Sciatic nerve (tissue), 2 donors: ENCODE measurements around the gene SPDEF. TPM values are rescaled to one million over a fixed set of nuclear protein-coding genes. Genes with fewer than 3 reads are reported as not detected.
A peak's percentile ranks its signal among the peaks of the same experiment; 100 is the strongest.

Source experiments
- ATAC-seq: fragments of 200-7000 bp; cut with Tn5 transposase; one replicate; pipeline ENCODE4 v1.9.1; 2020; ENCODE audit warnings: mild to moderate bottlenecking, moderate library complexity
- DNase-seq: peaks from one replicate; pipeline ENCODE4 v3.0.0-alpha.2; 2020; ENCODE audit warnings: low spot score
- intact Hi-C: fragments of 100-400 bp; cut with DNase I; formaldehyde crosslinking; loops from one replicate; pipeline ENCODE4 v1.14.2; 2022
- total RNA-seq: library from RNA; stranded (reverse); fragmentation: NEBNext Ultra II Directional; extraction: Animal tissue kit (Norgen Biotek cat#: 25700); gene quantifications from one replicate; pipeline ENCODE4 v1.2.1, GENCODE V29; 2021
- donor health status: DM: no; HTN: no; CAD: no.
- donor health status: DM: no; HTN: no; CAD: no.

The SPDEF gene
- total RNA-seq, 1 donor from 2014 or later, result not detected

DNA sequence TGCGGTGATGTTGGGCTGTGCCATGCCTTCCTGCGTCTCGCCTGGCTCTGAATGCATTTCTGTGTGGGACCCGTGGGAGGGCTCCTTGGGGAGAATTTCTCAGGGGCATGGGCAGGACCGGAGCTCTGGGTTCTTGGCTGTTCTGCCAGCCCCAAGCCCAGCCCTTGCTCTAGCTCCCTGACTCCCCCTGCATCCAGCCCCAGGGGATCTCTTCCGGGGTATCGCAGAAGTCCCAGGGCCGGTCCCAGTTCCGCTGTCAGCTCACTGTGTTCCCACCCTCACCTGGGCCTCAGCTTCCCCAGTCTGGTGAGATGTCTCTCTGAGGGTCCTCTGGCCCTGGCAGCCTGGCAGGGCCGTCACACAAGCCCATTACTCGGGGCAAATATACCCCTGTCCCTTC lies 20.5 kb downstream of the SPDEF start:
- no peak for ATAC-seq
- no peak for DNase-seq
- intact Hi-C loops, result no loop called here

DNA sequence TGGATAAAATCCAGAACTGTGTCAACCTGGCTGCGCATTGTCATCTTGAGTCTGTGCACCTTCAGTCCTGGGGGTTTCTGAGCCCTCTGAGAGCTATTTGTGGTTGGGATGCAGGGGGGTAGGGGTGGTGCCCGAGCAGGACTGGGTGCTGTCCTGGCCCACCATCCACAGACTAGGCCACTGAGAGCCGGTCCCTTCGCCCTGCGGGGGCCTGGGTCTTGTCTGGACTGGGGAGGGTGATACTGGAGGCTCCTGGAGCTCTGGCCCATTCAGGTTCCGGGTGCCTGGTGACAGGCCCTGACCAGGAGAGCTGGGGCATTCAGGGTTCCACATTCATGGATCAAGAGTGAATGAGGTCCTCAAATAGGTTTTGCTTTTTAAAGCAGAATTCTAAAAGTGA lies 20.9 kb downstream of the SPDEF start:
- no peak for ATAC-seq
- intact Hi-C loops, result no loop called here
- no peak for DNase-seq

DNA sequence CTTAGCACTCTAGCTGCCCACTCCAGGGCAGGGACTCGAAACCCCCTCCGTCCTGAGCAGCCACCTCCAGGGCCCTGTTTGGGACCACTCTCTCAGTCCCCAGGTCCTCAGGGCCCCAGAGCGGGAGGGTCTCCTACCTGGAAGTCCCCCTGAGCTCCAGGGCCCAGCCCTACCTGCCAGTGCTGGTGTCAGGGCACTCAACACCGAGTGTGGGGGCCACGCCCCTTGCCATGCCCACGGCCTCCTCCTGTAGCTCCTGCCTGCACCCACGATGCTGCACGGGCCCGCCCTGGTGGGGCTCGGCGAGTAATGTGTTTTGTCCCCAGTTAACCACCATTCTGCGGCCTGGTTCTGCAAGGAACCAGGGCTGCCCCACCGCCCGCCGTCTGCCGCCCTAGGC lies 21.5 kb downstream of the SPDEF start:
- ATAC-seq, result no peak
- no peak for DNase-seq
- intact Hi-C loops, result no loop called here

DNA sequence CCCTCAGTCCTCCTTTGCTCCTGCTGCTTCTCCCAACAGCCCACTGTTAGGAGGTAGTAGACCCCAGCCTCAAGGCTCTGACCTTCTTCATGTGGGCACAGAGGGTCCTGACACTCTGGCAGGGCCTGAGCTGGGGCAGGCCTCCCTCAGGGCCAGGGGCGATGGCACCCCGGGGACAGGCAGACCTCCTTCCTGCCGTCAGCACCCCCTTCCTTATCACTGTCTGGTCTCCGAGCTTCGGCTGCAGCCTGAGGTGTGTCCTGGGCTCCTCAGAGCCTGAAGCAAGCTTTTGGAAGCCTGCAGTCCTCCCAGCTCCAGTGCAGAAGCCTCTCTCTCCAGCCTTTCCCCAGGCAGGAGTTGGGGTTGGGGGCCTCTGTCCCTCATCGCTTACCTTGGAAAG lies 22.0 kb downstream of the SPDEF start:
- no peak for DNase-seq
- intact Hi-C loops, result no loop called here
- ATAC-seq, result no peak

DNA sequence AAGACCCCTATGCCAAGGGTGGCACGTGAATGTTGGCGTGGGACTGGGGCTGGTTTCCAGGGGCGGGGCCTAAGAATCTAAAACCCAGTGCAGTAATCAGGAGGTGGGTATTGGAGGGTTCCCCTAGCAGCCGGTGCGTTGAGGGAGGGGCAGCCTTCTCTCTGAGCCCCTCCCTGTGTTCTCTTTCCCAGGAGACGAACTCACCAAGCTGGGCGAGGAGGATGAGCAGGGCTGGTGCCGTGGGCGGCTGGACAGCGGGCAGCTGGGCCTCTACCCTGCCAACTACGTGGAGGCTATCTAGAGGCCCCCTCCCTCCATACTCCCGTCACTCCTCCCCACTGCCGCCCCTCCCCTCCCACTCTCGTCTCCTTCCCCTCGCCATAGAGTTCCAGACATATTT lies 23.9 kb downstream of the SPDEF start:
- ATAC-seq (no peak), DNase-seq (no peak)
- intact Hi-C loops, result no loop called here

DNA sequence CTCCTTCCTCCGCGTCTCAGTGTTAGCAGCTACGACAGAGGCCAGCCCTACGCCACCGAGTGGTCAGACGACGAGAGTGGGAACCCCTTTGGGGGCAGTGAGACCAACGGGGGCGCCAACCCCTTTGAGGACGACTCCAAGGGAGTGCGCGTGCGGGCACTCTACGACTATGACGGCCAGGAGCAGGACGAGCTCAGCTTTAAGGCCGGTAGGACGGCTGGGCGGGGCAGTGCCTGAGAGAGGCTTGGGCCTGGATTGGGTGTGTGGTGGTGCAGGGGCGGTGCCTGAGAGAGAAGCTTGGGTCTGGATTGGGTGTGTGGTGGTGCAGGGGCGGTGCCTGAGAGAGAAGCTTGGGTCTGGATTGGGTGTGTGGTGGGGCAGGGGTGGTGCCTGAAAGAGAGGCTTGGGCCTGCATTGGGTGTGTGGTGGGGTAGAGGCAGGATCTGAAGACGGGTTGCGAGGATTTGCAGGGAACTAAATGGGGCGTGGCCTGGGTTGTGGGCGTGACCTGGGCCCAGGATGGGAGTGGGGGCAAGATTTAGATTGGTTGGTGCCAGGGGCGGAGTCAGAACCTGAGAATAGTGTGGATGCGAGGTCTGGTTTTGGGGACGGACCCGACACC lies 24.4 kb downstream of the SPDEF start:
- peak; percentile 90 for DNase-seq
- peak; percentile 66 for ATAC-seq
- intact Hi-C loops, result no loop called here

DNA sequence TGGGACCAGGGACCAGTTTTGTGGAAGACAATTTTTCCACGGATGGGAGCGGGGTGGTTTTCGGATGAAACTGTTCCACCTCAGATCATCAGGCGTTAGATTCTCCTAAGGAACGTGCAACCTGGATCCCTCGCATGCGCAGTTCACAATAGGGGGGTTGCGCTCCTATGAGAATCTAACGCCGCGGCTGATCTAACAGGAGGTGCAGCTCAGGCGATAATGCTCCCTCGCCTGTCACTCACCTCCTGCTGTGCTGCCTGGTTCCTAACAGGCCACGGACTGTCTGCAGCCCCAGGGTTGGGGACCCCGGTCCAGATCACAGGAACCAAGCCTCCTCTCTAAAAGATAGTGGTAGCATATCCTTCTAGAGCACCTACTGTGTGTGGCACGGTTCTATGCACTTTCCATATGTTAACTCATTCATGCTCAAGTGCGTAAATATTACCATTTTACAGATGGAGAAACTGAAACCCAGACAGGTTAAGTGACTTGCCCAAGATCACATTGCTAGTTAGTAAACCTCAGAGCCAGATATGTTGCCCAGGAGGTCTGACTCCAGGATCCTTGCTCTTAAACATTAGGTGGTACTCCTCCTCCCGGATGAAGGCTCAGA lies 25.3 kb downstream of the SPDEF start:
- intact Hi-C loops, result no loop called here
- no peak for DNase-seq
- no peak for ATAC-seq

DNA sequence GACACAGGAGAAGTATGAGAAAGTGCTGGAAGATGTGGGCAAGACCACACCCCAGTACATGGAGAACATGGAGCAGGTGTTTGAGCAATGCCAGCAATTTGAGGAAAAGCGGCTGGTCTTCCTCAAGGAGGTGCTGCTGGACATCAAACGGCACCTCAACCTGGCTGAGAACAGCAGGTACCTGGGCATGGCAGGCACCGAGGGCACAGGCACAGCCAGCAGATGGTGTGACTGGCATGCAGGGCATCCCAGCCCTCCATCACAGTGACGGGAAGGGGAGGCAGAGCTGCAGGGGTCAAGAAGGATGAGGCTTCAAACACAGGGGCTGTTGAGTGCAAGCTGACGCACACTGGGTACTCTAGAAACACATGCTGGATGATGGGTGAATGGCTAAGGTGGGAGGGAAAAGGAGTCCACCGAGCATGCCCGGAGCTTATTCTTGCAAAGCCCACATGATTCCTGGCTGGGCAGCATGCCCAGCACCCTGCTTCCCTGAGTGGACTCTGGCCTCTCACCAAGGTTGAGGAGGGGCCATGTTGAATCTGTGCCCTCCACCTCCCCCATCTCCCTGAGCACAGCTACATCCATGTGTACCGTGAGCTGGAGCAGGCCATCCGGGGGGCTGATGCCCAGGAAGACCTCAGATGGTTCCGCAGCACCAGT lies 26.3 kb downstream of the SPDEF start:
- ATAC-seq (no peak), DNase-seq (no peak)
- intact Hi-C loops, result loop anchor here (5.0 kb wide), 1 partner anchor 73 kb away; no protein-coding TSS in a partner anchor

DNA sequence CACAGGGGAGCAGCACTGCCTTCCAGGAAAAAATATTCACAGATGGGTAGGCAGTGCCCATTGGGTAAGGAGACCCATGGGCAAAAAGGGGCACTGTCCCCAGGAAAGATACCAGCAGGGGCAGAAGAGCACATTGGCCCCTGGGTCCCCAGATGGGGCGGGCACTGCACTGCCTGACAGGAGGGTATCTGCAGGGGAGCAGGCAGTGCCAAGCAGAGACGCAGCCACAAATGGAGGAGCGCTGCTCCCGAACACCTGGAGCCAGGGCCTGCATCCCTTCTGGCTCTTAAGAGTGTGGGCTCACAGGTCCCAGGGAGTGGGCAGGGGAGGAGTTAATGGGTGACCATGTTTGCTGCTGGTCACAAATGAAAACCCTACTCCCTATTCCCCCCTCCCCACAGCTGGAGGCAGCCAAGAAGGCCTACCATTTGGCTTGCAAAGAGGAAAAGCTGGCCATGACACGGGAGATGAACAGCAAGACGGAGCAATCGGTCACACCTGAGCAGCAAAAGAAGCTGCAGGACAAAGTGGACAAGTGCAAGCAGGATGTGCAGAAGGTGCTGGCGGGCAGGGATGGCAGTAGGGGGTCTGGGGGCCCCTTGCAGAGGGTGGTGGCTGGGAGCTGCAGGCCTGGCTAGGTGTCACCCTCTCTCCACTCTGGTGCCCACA lies 27.0 kb downstream of the SPDEF start:
- ATAC-seq, result no peak

DNA sequence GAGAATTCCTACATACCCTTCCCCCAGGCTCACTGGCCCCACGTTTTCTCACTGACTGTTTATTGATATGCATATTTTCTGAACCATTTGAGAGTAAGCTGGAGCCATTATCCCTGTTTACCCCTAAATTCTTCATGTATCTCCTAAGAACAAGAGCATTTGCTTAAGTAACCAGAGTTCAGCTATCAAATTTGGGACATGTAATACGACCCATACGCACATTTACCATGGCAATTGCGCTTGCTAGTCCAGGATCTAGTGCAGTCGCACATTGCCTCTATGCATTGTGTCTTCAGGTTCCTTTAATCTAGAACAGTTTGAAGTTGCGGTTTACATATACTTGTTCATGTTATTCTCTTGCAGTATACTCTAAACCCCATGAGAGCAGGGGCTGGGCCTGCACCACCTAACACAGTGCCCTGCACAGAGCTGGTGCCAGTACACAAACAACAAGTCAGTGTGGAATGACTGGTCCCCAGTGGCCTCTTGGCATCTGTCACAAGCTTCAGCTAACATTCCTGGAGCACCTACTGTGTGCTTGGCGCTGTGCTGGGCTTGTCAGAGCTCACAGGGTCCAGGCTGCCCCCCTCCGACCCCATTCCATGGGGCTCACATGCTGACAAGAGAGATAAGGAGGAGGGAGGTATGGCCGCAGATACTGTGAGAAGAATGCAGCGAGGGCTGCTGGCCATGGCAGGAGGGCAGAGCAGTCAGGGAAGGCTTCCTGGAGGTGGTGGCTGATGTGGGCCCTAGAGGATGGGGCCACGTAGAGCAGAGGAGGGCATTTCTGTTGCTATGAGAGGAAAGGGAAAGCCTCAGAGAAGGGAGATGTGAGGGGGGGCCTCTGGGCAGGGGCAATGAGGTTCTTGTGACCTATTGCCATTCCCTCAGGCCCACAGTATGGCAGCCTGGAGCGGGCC lies 28.1 kb downstream of the SPDEF start:
- intact Hi-C loops, result loop anchor here (5.0 kb wide), 1 partner anchor 74 kb away; no protein-coding TSS in a partner anchor
- no peak for DNase-seq
- no peak for ATAC-seq

More for the DNA sequence above, 27.0 kb downstream of the SPDEF start:
- DNase-seq, result no peak
- intact Hi-C loops, result loop anchor here (5.0 kb wide), 1 partner anchor 73 kb away; no protein-coding TSS in a partner anchor

DNA sequence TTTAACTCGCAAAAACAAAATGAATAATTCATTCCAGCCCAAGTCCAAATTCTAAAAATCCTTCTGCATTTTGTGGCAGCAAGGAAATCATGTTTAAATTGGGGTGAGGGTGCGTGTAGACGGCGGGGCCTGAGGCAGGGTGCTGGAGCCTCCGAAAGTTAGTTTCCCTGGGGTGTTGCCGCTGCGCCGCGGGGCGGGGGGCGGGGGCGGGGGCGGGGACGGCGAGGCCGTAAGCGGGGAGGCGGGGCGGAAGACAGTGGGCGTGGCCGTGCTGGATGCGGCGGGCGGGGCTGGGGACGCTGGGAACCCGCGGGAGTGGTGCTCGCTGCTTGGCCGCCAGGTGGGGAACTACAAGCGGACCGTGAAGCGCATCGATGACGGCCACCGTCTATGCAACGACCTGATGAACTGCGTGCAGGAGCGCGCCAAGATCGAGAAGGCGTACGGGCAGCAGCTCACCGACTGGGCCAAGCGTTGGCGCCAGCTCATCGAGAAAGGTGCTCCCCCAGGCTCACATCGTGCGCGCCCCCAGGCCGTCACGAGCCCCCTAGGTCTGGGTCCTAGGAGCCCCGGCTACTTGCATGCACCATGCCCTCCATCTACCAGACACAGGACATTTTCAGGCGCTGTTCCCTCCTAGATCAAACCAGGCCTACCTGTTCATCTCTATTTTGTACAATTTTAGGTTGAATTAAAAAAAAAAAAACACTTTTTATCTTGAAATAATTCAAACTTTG lies 29.0 kb downstream of the SPDEF start:
- peak; percentile 98 for DNase-seq
- ATAC-seq, result peak; percentile 94
- intact Hi-C loops, result loop anchor here (5.0 kb wide), 1 partner anchor 75 kb away; no protein-coding TSS in a partner anchor

DNA sequence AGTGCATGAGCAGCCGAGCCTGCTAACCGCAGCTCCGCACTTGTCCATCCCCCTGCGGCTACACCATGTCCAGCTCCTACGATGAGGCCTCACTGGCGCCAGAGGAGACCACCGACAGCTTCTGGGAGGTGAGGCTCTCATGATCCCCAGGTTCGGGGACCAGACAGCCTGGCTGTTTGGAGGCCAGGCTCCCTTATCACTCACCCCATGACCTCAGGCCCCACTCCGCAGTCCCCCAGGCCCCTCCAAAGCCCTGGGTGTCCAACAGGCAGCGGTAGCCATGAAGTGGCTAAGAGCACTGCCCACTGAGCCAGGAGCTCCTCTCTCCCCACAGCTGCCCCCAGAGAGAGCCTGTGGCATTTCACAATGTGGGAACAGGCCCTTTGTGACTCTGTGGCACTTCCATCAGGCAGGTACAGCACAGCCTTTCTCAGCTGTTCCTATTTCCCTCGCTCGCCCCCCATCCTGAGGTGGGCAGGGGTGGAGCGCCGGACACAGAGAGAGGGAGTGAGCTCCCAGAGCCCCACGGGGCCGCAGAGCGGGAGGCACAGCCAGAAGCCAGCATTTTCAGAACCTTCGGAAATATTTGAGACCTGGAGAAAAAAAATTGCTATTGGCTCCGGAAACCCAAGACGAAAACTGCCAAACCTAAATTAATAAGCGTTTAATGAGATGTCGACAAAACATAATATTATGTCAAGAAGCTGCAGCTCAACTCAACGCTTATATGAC lies 29.7 kb downstream of the SPDEF start:
- ATAC-seq (peak; percentile 27), DNase-seq (no peak)
- intact Hi-C loops, result loop anchor here (5.0 kb wide), 1 partner anchor 76 kb away; no protein-coding TSS in a partner anchor

DNA sequence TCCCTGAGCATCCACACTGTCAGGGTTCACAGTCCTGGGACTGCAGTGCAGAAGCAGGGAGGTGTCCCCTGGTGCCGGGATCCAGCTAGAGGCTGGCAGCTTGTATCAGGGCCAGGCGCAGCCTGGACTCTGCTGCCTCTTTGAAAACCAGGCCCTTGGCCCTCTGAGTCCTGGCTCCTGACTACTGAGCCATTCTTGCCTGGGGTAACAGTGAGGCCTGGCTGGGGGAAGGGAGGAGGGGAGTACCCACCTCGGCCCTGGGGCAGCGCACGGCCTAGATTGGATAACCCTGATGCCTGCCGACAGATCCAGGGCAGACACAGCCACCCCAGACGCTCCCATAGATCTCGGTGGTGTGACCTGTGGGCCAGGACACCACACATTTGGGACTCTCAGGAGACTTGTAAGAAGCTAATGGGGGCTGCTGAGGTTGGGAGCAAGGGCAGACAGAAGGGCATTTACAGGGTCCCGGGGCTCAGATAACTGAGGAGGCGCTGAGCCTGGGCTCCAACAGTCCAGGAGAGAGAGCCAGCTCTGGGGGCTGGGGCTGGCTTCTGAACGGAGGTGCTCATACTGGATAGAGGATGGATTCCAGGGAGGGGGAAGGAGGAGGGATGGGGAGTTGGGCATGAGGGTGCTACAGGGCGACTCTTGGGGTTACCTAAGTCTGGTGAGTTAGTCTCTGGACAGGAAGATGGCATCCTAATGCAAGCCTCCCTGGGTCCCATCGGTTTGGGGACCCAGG lies 30.5 kb downstream of the SPDEF start:
- no peak for DNase-seq
- intact Hi-C loops, result loop anchor here (5.0 kb wide), 1 partner anchor 77 kb away; no protein-coding TSS in a partner anchor
- no peak for ATAC-seq

DNA sequence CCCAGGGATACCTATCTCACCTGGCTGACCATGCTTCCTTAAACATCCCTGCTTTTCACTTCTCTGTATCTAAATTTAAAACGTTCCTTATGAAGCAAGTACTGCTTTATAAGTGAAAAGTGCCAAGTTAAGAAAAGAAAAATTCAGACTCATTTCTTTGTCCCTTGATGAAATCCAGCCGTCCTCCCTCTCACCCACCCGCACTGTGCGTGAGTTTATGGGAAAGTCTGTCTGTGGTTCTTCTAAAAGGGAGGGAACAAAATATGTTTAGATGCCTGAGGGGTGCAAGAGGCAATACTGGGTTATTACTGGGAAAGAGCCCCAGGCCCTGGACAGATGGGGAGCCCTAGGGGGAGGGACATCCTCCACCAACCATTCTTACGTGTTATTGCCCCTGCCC lies 31.2 kb downstream of the SPDEF start:
- ATAC-seq (no peak), DNase-seq (no peak)
- intact Hi-C loops, result loop anchor here (5.0 kb wide), 1 partner anchor 77 kb away; no protein-coding TSS in a partner anchor

DNA sequence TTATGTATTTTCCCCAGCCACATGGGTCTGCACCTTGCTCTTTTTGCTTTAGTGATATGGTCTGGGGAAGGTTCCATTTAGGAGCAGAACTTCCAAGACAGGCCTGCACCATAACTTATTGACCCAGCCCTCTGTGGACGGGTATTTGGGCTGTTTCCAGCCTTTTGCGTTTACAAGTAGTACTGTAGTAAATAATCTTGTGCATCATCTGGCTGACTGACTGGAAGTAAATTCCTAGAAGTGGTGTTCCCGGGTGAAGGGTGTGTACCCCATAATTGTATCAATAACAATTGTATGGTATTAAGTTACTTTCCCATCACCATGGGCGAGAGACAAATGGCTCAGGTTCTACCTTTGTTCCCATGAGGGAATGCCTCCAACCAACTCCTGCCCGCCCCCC lies 31.6 kb downstream of the SPDEF start:
- DNase-seq, result no peak
- intact Hi-C loops, result no loop called here
- ATAC-seq, result no peak

DNA sequence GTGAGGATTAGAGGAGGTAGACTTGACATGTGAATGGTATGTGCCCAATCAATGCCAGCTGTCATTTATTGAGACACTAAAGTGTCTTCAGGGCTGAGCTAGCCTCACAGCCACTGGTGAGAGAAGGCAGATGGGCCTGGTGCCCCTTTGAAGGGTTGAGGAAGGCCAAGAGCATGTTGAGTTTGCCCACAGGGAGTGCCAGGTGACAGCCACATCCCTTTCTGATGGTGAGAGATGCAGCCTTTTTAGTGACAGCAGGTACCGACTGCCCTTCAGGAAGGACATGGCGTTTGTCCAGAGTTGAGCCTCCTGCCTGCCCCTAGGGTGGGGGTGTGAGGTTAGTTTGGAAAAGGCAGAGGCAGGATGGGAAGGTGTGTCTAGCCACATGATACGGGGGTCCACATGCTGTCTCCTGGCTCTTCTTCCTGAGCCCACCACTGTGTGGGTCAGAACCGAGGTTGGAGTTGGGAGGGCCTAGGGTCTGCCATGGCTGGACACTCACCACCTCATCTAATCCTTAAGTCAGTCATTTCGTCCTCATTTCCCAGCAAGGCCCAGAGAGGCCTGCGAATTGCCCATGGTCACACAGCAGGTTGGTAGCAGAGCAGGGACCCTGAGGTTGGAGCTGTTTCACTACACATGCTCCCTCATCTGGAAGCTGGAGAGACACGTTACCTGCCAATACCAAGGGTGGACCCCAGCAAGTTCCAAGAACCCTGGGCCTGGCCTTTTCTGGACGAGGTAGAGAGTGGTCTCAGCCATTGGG lies 32.5 kb downstream of the SPDEF start:
- ATAC-seq, result no peak
- intact Hi-C loops, result no loop called here
- no peak for DNase-seq
